ENCODE measurements around the gene RNF168. TPM values are rescaled to one million over a fixed set of nuclear protein-coding genes. Genes with fewer than 3 reads are reported as not detected.

The RNF168 gene
- total and polyA plus RNA-seq, 2 of the 4 experiments (the other 2 are of a cell fraction), result 2.5 to 15.2 TPM

GRCh38 chr3:196501316-196502044 lies 2.1 kb downstream of the RNF168 start:
- Histone ChIP-seq H2BK5ac (ENCODE audit: low read depth, low read length, poor library complexity, severe bottlenecking) (peak overlapping the region; percentile 14), H4K20me1 (ENCODE audit: insufficient read depth, low read length) (peaks cover 43% of the 10 kb centered on the region), H3K27ac (ENCODE audit: insufficient read depth, low read length) (peak overlapping the region; percentile 7; the same call in 1 of the 2 replicates), H2AK5ac (ENCODE audit: low read depth, low read length) (no peak overlapping the region), H3K9me3 (ENCODE audit: control insufficient read depth, insufficient read depth, low read length) (no peaks in the 10 kb centered on the region), H3K9me1 (ENCODE audit: insufficient read depth, low read length) (peaks cover 5% of the 10 kb centered on the region; the same call in 1 of the 2 replicates), H3K18ac (ENCODE audit: low read depth, low read length) (no peak overlapping the region), H2BK20ac (ENCODE audit: low read depth, low read length) (0 out of 2 replicates have a peak overlapping the region, but pooled peaks have one; percentile 8), H3K14ac (replicated peaks; ENCODE audit: low read depth, low read length) (peak overlapping the region; percentile 57), H2BK15ac (ENCODE audit: low read depth, low read length) (no peak overlapping the region), H3K27me3 (ENCODE audit: control insufficient read depth, insufficient read depth, low read length) (no peaks in the 10 kb centered on the region), H3K4me1 (ENCODE audit: control insufficient read depth, insufficient read depth, low read length) (peaks cover 2% of the 10 kb centered on the region; the same call in 1 of the 2 replicates), H2AK9ac (replicated peaks; ENCODE audit: low read depth, low read length, poor library complexity) (no peak overlapping the region), H3K79me1 (ENCODE audit: low read depth in 1 of 2, low read length in 2 of 2) (peaks cover 5 to 45% of the 10 kb centered on the region in 2 experiments; a peak in 3 of 4 replicates), H3K9ac (ENCODE audit: low read depth, low read length) (peak overlapping the region; percentile 40), H2AFZ (replicated peaks; ENCODE audit: low read length, poor library complexity) (no peak overlapping the region), H4K8ac (ENCODE audit: low read depth in 2 of 2, low read length in 2 of 2) (peak overlapping the region in 1 of 2 experiments; percentile 24; a peak in 1 of 4 replicates), H3K36me3 (ENCODE audit: control insufficient read depth, insufficient read depth, low read length) (0 out of 2 replicates have a peak, but pooled peaks cover 2% of the 10 kb centered on the region), H3K4me2 (ENCODE audit: low read depth, low read length) (peak overlapping the region; percentile 99), H4K5ac (ENCODE audit: low read depth, low read length) (no peak overlapping the region), H2BK120ac (ENCODE audit: low read depth, low read length) (no peak overlapping the region), H3K4me3 (ENCODE audit: insufficient read depth, low read depth, low read length) (peak overlapping the region; percentile 87), H4K91ac (ENCODE audit: insufficient read depth, low read depth, low read length) (no peak overlapping the region), H3K4ac (ENCODE audit: low read depth, low read length) (no peak overlapping the region), H3K56ac (ENCODE audit: extremely low read depth, insufficient read depth, low read length) (no peak overlapping the region), H3K23ac (ENCODE audit: low read depth, low read length) (peak overlapping the region; percentile 26; the same call in 1 of the 2 replicates)
- dilution Hi-C loops (cut with HindIII; ENCODE audit: low sequenced_read_pairs, unreplicated experiment) (no loop called here), in situ Hi-C loops (cut with MboI; ENCODE audit: low sequenced_read_pairs) (no loop called here), intact Hi-C loops (cut with micrococcal nuclease) (loop anchor here (2.0 to 5.0 kb wide), 2 partner anchors 69 to 249 kb away; partner anchors contain the start of gene UBXN7)
- TF ChIP-seq CEBPB (IDR thresholded peaks at IDR 0.05; ENCODE audit: low read depth, low read length) (0 out of 2 replicates have a peak, but pooled peaks have one; percentile 2), MAFK (IDR thresholded peaks at IDR 0.05; ENCODE audit: low read depth, low read length) (no peak), FOS (IDR thresholded peaks at IDR 0.05; ENCODE audit: low read depth, low read length) (peak; percentile 49; the same call in 1 of the 2 replicates), CHD1 (IDR thresholded peaks at IDR 0.05; ENCODE audit: low read depth, low read length) (no peak), RFX5 (IDR thresholded peaks at IDR 0.05; ENCODE audit: low read depth, low read length) (no peak), RAD21 (IDR thresholded peaks at IDR 0.05; ENCODE audit: low read length) (no peak), MAZ (IDR thresholded peaks at IDR 0.05; ENCODE audit: borderline replicate concordance, low read depth, low read length) (no peak), MXI1 (IDR thresholded peaks at IDR 0.05; ENCODE audit: borderline replicate concordance, low read depth, low read length) (0 out of 2 replicates have a peak, but pooled peaks have one; percentile 5), POLR2A (IDR thresholded peaks at IDR 0.05; ENCODE audit: low read depth, low read length) (no peak), RCOR1 (IDR thresholded peaks at IDR 0.05; ENCODE audit: insufficient replicate concordance, low read length) (no peak), NFE2L2 (IDR thresholded peaks at IDR 0.05; ENCODE audit: low read depth, low read length) (no peak), USF2 (IDR thresholded peaks at IDR 0.05; ENCODE audit: low read depth, low read length) (no peak), SMC3 (IDR thresholded peaks at IDR 0.05; ENCODE audit: low read depth, low read length) (no peak), BHLHE40 (IDR thresholded peaks at IDR 0.05; ENCODE audit: low read depth, low read length) (no peak)
- POLR2A ChIA-PET (ENCODE audit: unreplicated experiment), result no interaction called here
- no TSS peak for BruUV-seq (replicated peaks)
- ATAC-seq (ENCODE audit: low read depth) (no peak), DNase-seq (peak; percentile 53)
- 10% methylated on average over 2 of the region's 14 CpGs; no CpG with 5 or more reads in 1 of the 2 experiments for WGBS, 2 experiments (ENCODE audit: extremely low coverage in 2 of 2, insufficient read length in 1 of 2)
- CTCF ChIA-PET, result interaction anchor here (1.0 kb wide), 1 partner anchor 21 kb away, joined by 3 read pairs; no protein-coding TSS in a partner anchor

Measured in IMR-90 (cell line).